Upper lobe of right lung (tissue), 1 donor: ENCODE measurements around the gene TSC1. TPM values are rescaled to one million over a fixed set of nuclear protein-coding genes. Genes with fewer than 3 reads are reported as not detected.

Source experiments
- ATAC-seq: fragments of 200-7000 bp; cut with Tn5 transposase; one replicate; pipeline ENCODE4 v1.9.1; 2020; ENCODE audit warnings: mild to moderate bottlenecking, moderate library complexity
- DNase-seq: peaks from one replicate; pipeline ENCODE4 v3.0.0-alpha.2; 2020
- H3K27ac ChIP-seq: fragments of 200-600 bp; one replicate; pipeline ENCODE4 v1.8.0; 2022
- H3K27me3 ChIP-seq: fragments of 200-600 bp; one replicate; pipeline ENCODE4 v1.8.0; 2022; ENCODE audit warnings: mild to moderate bottlenecking
- H3K36me3 ChIP-seq: fragments of 200-600 bp; one replicate; pipeline ENCODE4 v1.8.0; 2022
- H3K4me1 ChIP-seq: fragments of 200-600 bp; one replicate; pipeline ENCODE4 v1.8.0; 2022
- H3K4me3 ChIP-seq: fragments of 200-600 bp; one replicate; pipeline ENCODE4 v1.8.0; 2022; ENCODE audit warnings: mild to moderate bottlenecking
- H3K9me3 ChIP-seq: fragments of 200-600 bp; one replicate; pipeline ENCODE4 v1.8.0; 2022
- intact Hi-C: fragments of 100-400 bp; cut with DNase I; formaldehyde crosslinking; loops from one replicate; pipeline ENCODE4 v1.11.0; 2022
- total RNA-seq: library from RNA; stranded (reverse); fragmentation: NEBNext Ultra II Directional; extraction: Animal tissue kit (Norgen Biotek cat#: 25700); gene quantifications from one replicate; pipeline ENCODE4 v1.2.1, GENCODE V29; 2021
- TF ChIP-seq, protein P1 (sequence below): fragments of 200-600 bp; IDR thresholded peaks from one replicate; pipeline ENCODE4 v1.8.0; 2022; ENCODE audit warnings: antibody characterized with exemption
- donor health status: DM: no; HTN: yes; CAD: no; lungs with severe emphysema.

Gene TSC1
- total RNA-seq, 1 donor from 2014 or later, result 44.9 TPM

DNA sequence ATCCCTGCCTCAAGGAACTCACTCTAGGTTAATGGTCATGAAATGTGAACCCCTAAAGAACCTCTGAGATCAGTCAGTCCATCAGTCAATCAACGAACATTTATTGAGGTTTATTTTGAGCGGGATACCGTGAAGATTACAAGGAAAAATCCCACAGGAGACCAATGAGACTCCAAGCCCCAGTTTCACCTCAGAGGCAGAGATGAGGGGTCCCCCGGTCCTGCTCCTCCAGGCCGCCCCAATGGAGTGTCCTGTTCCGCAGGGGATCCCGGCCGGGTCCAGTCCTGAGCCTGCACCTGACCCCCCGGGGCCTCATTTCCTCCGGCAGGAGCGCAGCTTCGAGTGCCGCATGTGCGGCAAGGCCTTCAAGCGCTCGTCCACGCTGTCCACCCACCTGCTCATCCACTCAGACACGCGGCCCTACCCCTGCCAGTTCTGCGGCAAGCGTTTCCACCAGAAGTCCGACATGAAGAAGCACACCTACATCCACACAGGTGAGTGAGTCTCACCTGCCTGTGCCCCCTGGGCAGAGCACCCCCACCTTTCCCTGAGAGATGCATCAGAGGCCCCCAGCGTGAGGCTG is 45.1 kb upstream of the TSC1 start:
- Histone ChIP-seq H3K27ac (no peak overlapping the region), H3K4me1 (peaks cover 5% of the 10 kb centered on the region), H3K4me3 (no peak overlapping the region), H3K9me3 (no peaks in the 10 kb centered on the region), H3K27me3 (peaks cover 46% of the 10 kb centered on the region), H3K36me3 (no peaks in the 10 kb centered on the region)
- DNase-seq (no peak), ATAC-seq (no peak)
- TF ChIP-seq, protein P1, sequence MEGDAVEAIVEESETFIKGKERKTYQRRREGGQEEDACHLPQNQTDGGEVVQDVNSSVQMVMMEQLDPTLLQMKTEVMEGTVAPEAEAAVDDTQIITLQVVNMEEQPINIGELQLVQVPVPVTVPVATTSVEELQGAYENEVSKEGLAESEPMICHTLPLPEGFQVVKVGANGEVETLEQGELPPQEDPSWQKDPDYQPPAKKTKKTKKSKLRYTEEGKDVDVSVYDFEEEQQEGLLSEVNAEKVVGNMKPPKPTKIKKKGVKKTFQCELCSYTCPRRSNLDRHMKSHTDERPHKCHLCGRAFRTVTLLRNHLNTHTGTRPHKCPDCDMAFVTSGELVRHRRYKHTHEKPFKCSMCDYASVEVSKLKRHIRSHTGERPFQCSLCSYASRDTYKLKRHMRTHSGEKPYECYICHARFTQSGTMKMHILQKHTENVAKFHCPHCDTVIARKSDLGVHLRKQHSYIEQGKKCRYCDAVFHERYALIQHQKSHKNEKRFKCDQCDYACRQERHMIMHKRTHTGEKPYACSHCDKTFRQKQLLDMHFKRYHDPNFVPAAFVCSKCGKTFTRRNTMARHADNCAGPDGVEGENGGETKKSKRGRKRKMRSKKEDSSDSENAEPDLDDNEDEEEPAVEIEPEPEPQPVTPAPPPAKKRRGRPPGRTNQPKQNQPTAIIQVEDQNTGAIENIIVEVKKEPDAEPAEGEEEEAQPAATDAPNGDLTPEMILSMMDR, result no peak
- intact Hi-C loops, result no loop called here

DNA sequence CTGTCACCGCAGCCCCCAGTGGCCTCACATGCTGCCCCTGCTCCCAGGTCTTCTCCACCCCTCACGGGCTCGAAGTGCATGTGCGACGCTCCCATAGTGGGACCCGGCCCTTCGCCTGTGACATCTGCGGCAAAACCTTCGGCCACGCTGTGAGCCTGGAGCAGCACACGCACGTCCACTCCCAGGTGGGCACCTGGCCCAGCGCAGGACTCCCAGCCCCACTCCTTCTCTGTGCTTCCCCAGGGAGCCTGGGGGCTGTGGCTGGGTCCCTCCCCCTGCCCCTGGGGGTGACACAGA is 44.5 kb upstream of the TSC1 start:
- intact Hi-C loops, result no loop called here
- Histone ChIP-seq H3K27me3 (peaks cover 41% of the 10 kb centered on the region), H3K36me3 (no peaks in the 10 kb centered on the region), H3K4me3 (no peak overlapping the region), H3K9me3 (no peaks in the 10 kb centered on the region), H3K4me1 (no peaks in the 10 kb centered on the region), H3K27ac (no peak overlapping the region)
- no peak for DNase-seq
- TF ChIP-seq, protein P1, result no peak
- no peak for ATAC-seq

DNA sequence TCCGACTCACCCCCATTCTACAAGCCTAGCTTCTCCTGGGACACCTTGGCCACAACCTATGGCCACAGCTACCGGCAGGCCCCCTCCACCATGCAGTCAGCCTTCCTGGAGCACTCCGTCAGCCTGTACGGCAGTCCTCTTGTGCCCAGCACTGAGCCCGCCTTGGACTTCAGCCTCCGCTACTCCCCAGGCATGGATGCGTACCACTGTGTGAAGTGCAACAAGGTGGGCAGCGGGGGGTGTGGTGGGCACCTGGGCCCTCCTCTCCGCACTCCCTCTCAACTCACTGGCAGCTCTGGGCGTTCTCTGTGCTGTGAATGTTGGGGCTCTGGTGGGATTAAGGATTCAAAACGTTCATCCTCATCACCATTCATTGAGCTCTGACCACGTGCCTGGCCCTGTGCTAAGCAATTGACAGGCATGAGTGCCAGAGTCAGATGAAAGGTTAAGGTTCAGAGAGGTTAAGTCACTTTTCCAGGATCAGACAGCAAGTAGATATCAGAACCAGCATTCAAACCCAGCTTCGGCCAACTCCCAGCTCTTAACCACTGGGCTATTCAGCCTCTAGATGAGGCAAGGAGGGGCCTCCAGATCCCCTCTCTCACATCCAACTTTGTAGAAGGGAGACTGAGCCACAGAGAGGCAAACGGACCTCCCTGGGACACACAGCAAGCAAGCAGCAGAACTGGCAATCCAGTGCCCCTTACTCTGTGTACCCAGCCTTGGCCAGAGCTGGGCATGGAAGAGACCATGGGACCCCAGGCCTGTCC is 44.0 kb upstream of the TSC1 start:
- H3K4me1 ChIP-seq, result no peaks in the 10 kb centered on the region
- H3K4me3 ChIP-seq, result no peak overlapping the region
- no peaks in the 10 kb centered on the region for H3K9me3 ChIP-seq
- H3K27me3 ChIP-seq, result peaks cover 36% of the 10 kb centered on the region
- DNase-seq (no peak), ATAC-seq (no peak)
- H3K27ac ChIP-seq, result no peak overlapping the region
- no peaks in the 10 kb centered on the region for H3K36me3 ChIP-seq
- TF ChIP-seq, protein P1, result no peak
- intact Hi-C loops, result no loop called here

DNA sequence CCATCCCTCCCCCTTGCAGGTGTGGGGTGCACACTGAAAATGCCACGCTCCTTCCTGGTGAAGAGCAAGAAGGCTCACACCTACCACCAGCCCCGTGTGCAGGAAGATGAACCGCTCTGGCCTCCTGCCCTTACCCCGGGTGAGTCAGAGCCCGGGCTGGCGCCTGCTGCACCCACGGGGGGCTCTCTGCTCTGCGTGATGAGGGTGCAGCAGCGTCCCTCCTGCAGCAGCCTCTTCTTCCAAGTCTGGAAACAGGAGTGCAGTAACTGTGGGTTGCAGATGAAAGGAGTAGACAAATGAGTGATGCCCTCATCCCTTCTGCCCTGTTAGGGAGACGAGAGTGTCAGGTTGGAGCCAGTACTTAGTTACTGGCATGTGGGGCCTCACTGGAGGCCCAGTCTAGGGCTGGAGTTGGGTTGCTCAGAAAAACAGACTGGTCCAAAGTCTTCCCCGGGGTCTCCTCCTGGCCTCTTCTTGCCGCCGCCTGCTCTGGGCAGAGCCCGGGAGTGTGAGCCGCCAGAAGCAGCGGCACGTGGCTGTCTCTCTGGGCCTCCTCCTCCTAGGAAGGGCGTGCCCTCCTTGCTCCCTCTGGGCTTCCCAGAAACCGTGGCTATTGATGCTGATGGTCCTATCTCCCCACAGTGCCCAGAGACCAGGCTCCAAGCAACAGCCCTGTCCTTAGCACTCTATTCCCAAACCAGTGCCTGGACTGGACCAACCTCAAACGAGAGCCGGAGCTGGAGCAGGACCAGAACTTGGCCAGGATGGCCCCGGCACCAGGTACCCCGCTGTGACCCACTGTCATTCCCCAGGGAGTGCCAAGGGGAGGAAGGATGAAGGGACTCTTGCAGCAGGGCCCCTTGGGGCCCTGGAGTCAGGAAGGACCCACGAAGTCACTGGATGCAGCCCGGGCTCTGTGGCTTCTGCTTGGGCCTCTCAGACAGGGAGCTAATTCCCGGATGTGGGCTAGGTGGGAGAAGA is 42.5 kb upstream of the TSC1 start:
- H3K4me1 ChIP-seq, result no peaks in the 10 kb centered on the region
- ATAC-seq, result no peak
- no peak overlapping the region for H3K27ac ChIP-seq
- peaks cover 26% of the 10 kb centered on the region for H3K27me3 ChIP-seq
- H3K9me3 ChIP-seq, result no peaks in the 10 kb centered on the region
- no peak for DNase-seq
- H3K36me3 ChIP-seq, result no peaks in the 10 kb centered on the region
- no peak overlapping the region for H3K4me3 ChIP-seq
- TF ChIP-seq, protein P1, result no peak
- intact Hi-C loops, result no loop called here

- no peaks in the 10 kb centered on the region for H3K4me1 ChIP-seq
- H3K4me3 ChIP-seq, result no peak overlapping the region
- peaks cover 22% of the 10 kb centered on the region for H3K27me3 ChIP-seq
- H3K27ac ChIP-seq, result no peak overlapping the region
- no peaks in the 10 kb centered on the region for H3K9me3 ChIP-seq
- no peaks in the 10 kb centered on the region for H3K36me3 ChIP-seq
- TF ChIP-seq, protein P1, result no peak
- no peak for DNase-seq
- intact Hi-C loops, result no loop called here
- ATAC-seq, result no peak
Observed at GRCh38 chr9:132986114-132986513, 41.7 kb upstream of the TSC1 start.
